ENCODE measurements around the gene TCP1.
"Not testable (repeated sequence)": the region's sequence is repeated elsewhere in the genome, so short reads cannot be mapped to it uniquely, and the experiment has no call there.

TCP1 gene

GRCh38 chr6:159817951-159818739 is 28.7 kb upstream of the TCP1 start:
- in situ Hi-C loops (cut with MboI; ENCODE audit: low sequenced_read_pairs) = no loop called here

DNA sequence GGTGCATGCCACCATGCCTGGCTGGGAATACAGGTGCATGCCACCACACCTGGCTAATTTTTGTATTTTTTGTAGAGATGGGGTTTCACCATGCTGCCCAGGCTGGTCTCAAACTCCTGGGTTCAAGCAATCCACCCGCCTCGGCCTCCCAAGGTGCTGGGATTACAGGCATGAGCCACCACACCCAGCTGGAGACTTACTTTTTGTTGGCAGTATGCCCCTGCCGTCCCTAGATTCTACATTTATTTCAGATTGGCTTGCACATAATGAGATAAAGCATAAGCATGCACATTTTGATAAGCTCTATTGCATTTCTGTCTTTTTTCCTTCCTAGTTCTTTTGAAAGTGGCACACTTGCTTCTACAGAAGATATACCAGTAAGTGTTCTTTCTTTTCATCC is 27.4 kb upstream of the TCP1 start:
- in situ Hi-C loops (cut with MboI; ENCODE audit: low sequenced_read_pairs) = not testable (repeated sequence)

DNA sequence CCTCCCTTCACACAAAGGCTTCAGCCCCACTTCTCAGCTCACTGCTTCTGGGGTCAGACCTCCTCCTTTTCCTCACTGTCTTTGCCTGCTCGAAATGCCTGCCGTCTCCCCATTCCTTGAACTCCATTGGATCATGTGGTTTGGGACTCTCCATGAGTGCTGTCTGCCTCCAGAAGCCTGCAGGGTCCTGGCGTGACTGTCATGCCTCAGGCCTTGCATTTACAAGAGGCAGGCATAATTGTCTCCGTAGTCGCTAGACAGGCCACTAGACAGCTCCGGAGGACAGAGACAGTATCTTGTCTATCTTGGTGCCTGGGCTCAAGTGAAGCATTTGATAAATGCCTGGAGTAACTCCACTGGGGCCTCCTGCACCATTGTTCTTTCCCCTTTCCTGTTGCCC is 26.0 kb upstream of the TCP1 start:
- in situ Hi-C loops (cut with MboI; ENCODE audit: low sequenced_read_pairs) = no loop called here

GRCh38 chr6:159813781-159814180 is 24.4 kb upstream of the TCP1 start:
- in situ Hi-C loops (cut with MboI; ENCODE audit: low sequenced_read_pairs) = no loop called here

DNA sequence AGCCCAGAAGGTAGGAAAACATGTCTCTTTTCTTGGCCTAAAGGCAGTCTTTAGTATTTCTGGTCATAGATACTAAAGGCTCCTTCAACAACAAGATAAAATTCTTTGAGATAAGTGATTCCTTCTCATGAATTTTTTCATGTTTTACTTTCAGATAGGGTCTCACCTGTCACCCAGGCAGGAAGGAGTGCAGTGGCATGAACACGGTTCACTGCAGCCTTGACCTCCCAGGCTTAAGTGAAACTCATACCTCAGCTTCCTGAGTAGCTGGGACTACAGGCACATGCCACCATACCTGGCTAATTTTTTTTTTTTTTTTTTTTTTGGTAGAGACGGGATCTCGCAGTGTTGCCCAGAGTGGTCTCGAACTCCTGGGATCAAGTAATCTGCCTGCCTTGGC is 19.7 kb upstream of the TCP1 start:
- in situ Hi-C loops (cut with MboI; ENCODE audit: low sequenced_read_pairs) = no loop called here

DNA sequence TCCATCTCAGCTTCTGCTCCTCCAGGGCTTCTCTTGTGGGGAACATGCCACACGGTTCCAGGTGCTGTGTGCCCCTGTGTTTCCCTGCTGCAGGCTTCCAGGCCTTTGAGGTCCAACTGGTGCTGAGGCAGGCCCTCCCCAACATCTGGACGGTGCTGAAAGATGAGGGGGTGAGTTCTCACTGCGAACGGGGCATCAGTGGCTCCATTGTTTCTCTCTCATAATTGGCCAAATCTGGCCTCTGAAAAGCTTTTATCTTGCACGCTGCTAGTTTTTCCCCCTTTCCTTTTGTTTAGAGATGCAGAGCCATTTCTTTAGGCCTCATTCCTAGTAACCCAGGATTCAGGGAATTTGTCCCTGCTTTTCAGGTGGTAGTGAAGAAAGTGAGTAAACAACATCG is 19.2 kb upstream of the TCP1 start:
- in situ Hi-C loops (cut with MboI; ENCODE audit: low sequenced_read_pairs) = no loop called here

- in situ Hi-C loops (cut with MboI; ENCODE audit: low sequenced_read_pairs) = no loop called here
Observed at GRCh38 chr6:159807150-159807858, 17.9 kb upstream of the TCP1 start.

GRCh38 chr6:159806021-159806458 is 16.6 kb upstream of the TCP1 start:
- in situ Hi-C loops (cut with MboI; ENCODE audit: low sequenced_read_pairs) = no loop called here

DNA sequence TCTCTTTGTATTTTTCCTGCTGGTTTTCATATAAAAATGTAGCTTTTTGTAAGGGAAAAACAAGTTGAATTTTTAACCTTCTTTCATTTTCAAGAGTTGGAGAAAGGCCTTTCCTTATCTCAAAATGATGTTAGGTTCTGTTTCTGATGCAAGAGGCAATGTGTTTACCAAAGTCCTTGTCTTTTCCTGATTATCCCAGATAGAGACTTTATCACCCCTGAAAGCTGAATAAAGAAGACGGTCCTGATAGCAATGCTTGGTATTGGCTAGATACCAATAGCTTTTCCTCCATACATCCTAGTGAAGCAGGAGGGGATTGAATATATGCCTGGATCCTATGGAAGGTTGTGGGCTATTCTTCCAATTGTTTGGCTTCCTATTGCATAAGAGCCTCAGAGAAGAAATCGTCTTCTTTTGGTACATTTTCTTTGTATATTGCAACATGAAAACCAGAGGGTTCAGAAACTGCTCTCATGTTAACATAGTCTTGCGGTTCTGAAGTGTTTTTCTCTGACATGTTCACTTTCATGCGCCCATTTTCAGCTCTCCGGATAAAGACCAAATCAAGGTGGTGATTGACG is 16.1 kb upstream of the TCP1 start:
- in situ Hi-C loops (cut with MboI; ENCODE audit: low sequenced_read_pairs) = no loop called here

- in situ Hi-C loops (cut with MboI; ENCODE audit: low sequenced_read_pairs) = no loop called here
Observed at GRCh38 chr6:159804504-159804903, 15.1 kb upstream of the TCP1 start.

- in situ Hi-C loops (cut with MboI; ENCODE audit: low sequenced_read_pairs) = no loop called here
Observed at GRCh38 chr6:159801935-159802334, 12.5 kb upstream of the TCP1 start.

DNA sequence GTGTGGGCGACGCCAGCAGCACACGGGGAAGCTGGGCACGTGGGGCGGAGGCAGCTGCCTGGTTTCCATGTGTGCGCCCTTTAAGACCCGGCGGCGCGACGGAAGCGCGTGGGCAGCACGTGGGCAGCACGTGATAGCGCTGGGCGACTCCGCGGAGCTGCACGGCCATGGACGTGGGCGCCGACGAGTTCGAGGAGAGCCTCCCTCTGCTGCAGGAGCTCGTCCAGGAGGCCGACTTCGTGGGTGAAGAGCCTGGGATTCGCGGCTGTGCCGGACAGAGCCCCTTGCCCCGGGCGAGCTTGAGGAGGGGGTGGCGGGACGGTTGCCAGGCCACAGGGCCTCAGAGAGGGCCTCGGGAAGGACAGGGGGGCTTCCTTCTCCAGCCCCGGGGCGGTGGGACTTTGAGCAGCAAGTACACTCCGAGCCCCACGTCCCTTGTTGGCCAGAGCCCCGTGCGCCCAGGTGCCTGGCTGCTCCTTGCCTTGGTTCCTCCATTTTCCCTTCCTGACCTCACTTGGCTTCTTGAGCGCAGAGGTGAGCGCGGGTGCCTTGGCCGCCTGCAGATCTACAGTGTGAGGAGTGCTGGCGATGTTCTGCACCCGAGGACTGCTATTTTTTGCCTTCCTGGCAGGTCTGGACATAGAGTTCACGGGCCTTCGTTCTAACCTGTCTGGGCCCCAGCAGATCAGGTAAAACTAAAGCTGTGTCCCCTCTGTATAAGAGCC is 10.9 kb upstream of the TCP1 start, which contains the start of gene PNLDC1:
PNLDC1 (plus strand) TSS at position 136 of the 725 bp plus-strand sequence; CDS start at position 168, 32 bp downstream.
- in situ Hi-C loops (cut with MboI; ENCODE audit: low sequenced_read_pairs) = no loop called here

DNA sequence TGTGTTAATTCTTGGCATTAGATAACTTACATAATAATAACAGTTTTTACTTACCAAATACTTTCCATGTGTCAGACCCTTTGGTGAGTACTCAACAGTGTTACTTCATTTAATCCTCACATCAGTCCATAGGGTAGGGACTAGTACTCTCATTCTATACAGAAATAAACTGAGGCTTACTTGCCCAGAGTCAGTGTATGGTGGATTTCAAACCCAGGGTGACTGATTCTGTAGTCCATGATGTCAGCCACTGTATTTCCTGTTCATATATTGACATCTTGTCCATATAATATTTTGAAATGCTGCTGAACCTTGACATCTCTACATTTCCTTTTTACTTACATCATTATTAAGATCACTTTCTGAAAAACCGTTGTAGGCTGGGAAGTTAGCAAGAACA is 8.2 kb upstream of the TCP1 start:
- in situ Hi-C loops (cut with MboI; ENCODE audit: low sequenced_read_pairs) = no loop called here

DNA sequence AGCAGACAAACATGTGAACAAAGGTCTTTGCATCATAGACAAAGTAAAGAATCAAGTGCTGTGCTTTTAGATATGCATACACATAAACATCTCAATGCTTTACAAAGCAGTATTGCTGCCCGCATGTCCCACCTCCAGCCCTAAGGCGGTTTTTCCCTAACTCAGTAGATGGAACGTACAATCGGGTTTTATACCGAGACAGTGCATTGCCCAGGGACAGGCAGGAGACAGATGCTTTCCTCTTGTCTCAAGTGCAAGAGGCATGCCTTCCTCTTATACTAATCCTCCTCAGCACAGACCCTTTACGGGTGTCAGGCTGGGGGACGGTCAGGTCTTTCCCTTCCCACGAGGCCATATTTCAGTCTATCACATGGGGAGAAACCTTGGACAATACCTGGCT is 5.6 kb upstream of the TCP1 start:
- in situ Hi-C loops (cut with MboI; ENCODE audit: low sequenced_read_pairs) = not testable (repeated sequence)

DNA sequence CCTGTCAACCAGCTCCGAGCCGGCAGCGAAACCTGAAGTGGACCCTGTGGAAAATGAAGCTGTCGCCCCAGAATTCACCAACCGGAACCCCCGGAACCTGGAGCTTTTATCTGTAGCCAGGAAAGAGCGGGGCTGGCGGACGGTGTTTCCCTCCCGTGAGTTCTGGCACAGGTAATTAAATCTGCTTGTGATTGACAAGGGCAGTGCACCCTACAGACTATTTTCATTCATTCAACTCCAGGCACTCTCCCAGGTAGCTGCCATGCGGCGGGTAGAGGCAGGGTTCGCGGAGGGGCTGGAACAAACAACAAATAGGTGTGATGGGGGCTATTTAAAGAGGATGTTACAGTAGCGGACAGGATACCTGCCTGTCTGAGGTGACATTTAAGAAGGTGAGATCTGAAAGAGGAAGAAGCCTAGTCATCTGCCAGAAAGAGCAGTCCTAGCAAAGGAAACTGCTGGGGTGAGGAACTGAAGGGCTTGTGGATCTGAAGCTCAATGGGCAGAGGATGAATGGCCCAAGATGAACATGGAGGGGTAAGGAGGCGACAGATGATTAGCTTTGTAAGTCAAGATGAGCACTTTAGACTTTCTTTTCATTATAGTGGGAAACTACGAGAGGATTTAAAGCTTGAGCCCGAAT is 1.7 kb upstream of the TCP1 start:
- in situ Hi-C loops (cut with MboI; ENCODE audit: low sequenced_read_pairs) = no loop called here

GRCh38 chr6:159790149-159790955 is 950 bp upstream of the TCP1 start, which contains the start of gene MRPL18:
Gene MRPL18, plus strand, starts transcription at chr6:159790467. Its CDS starts 121 bp downstream, at chr6:159790588.
- in situ Hi-C loops (cut with MboI; ENCODE audit: low sequenced_read_pairs) = no loop called here

- in situ Hi-C loops (cut with MboI; ENCODE audit: low sequenced_read_pairs) = no loop called here
Observed at GRCh38 chr6:159788753-159789376, 537 bp downstream of the TCP1 start.

GRCh38 chr6:159788276-159788675 is 1.1 kb downstream of the TCP1 start:
- in situ Hi-C loops (cut with MboI; ENCODE audit: low sequenced_read_pairs) = no loop called here

- in situ Hi-C loops (cut with MboI; ENCODE audit: low sequenced_read_pairs) = no loop called here
Observed at GRCh38 chr6:159778542-159779103, 10.8 kb downstream of the TCP1 start.
